GM19025 (cell line): ENCODE data around the gene CAMSAP1.

ENCODE experiments used
- ATAC-seq: cut with Tn5 transposase; IDR thresholded peaks from one replicate; pipeline ENCODE4 v1.9.1; 2021; ENCODE audit warnings: mild to moderate bottlenecking, low read depth, moderate library complexity; ENCODE audit not compliant: unreplicated experiment

CAMSAP1 gene

DNA sequence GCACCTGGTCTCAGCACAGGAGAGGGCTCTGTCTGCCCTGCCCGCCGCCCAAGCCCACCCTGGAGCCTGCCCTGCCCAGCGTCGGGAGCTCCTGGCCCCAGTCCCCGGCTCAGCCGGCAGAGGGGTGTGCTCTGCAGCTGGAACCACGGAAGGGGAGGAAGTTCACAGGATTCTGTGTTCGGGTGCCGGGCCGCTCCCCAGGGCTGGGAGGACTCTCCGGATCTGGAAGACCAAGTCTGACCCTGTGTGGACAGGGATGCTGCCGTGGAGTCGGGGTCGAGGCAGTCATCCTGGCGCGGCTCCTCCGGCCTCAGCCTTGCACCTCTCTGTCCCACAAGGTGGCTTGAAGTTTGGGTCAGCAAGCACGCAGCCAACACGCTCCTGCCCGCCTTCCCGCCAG lies 126.7 kb downstream of the CAMSAP1 start:
- no peak for ATAC-seq

DNA sequence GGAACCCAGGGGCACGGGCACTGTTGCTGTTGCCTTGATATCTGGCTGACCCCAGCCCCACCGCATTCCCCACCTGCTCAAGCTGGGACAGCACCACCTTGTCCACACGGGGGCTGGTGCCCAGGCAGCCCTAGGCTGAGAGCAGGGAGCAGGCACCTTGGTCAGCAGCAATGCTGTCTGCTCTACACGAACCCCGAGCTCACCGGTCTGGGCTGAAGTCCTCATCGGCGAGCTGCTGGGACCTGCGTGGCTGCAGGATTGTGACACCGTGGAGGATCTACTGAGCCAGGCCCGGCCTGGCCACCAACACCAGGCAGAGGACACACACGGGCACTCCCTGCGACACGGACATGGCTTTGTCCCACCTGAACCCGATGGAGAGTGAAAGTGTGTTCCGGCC lies 127.3 kb downstream of the CAMSAP1 start:
- no peak for ATAC-seq

DNA sequence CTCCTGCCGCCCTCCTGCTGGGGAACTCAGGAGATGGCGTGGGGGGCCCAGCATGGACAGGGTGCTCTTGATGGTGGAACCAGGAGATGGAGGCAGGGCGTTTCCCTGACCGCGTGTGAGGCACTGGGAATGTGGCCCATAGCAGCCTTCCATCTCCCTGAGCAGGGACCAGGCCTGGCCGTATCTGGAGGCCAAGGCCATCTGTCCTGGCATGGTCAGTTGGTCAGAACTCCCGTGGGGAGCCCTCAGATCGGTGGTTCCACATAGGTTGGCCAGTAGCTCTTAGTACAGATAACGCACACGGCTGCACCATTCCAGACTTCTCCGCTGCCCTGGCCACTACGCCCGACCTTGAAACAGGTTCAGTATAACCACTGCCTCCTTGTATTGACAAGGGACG lies 127.8 kb downstream of the CAMSAP1 start:
- ATAC-seq: no peak

DNA sequence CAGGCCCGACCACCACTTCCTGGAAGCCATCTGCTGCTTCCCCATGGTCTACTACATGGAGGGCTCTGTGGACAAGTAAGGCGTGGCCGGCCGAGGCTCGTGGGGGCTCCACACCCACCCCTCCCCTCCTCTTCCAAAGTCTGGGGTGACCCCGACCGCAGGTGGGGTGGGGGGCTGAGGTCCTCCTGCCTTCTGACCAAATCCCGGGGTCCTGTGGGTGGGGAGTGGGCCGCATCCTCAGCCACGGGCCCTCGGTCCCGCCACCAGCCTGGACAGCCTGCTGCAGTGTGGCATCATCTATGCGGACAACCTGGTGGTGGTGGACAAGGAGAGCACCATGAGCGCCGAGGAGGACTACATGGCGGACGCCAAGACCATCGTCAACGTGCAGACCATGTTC lies 128.9 kb downstream of the CAMSAP1 start:
- ATAC-seq: no peak

DNA sequence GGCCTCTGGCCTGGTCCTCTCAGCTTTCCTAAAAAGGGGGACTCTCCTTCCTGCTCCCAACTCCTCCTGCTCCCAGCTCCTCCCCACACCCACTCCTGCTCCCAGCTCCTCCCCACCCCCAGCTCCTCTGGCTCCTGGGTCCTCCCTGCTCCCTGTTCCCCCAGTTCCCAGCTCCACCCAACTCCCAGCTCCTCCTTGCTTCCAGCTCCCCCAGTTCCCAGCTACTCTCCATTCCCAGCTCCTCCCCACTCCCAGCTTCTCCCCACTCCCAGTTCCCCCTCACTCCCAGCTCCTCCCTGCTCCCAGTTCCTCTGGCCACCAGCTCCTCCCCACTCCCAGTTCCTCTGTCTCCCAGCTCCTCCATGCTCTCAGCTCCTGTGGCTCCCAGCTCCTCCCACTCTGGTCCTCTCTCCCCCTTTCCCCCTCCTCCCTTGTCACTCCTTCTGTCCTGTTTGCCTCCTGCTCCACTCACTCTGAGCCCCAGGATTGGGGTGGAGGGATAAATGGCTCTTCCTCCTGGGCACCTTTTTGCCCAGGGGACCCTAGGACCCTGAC lies 129.6 kb downstream of the CAMSAP1 start:
- ATAC-seq: no peak

DNA sequence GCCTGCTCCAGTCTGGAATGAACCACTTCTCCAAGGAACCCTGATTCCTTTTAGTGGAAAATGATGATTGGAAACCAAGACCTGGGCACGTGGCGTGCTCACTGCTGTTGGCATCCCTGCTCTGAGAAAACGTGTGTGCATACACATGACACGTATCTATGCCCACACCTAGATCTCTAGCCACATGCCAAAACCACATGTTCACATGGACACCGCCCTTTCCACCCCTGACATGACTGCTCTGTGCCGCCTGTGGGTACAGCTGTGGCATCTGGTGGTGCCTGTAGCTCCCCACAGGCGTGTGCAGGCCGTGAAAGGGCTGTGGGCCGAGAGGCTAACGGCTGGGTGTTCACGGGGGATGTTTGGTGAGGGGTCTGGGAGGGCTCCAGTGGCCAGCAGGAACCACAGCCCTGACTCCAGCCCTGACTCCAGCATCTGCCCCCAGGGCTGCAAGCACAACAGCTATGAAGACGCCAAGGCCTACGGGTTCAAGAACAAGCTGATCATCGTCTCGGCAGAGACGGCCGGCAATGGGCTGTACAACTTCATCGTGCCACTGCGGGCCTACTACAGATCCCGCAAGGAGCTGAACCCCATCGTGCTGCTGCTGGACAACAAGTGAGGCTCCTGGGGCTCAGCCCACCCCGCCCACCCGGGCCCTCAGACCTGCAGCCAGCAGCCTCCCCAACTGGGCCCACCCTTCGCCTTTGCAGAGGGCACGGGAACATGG lies 130.3 kb downstream of the CAMSAP1 start:
- ATAC-seq: no peak

DNA sequence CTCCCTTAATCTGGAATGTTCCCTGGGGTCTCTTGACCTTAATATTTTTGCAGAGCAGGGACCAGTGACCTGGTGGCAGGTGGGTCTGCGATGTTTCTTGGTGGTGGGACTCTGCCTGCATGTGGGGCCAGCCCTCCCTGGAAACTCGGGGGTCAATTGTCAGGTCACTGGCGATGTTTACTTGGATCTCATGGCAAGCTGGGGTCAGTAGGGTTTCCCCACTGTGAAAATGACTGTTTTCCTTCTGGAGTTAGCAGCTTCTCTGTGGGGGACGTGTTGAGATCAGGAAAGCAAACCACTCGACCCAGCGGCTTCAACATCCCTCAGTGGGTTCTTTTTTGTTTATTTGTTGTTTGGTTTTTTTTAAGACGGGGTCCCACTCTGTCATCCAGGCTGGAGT lies 131.4 kb downstream of the CAMSAP1 start:
- ATAC-seq: no peak

DNA sequence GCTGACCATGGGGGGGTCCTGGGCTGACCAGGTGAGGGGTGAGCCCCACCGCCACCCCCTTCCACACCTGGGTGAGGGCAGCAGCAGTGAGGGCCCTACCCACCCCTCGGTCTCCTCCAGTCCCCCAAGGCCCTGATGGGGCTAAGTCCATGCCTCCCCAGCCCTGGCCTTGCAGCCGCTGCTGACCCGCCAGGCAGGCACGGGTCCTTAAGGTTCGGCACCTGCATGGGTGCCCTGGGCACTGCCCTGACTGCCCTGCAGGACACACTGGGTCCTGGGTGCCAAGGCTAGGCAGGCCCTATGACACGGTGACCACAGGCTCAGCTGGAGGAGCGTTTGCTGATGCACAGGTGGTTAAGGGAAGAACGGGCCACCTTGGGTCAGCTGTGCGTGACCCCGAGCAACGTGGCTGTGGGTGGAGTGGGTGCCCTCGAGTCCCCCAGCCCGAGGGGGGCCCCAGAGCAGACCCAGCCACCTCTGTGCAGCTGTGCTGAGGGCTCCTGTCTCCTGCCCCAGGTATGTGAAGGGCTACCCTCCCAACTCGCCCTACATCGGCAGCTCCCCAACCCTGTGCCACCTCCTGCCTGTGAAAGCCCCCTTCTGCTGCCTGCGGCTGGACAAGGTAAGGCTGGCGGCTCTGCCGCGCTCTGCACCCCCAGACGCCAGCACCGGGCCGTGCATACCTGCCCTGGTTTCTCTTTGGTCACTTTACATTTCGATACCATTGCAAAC lies 132.4 kb downstream of the CAMSAP1 start:
- ATAC-seq: no peak

DNA sequence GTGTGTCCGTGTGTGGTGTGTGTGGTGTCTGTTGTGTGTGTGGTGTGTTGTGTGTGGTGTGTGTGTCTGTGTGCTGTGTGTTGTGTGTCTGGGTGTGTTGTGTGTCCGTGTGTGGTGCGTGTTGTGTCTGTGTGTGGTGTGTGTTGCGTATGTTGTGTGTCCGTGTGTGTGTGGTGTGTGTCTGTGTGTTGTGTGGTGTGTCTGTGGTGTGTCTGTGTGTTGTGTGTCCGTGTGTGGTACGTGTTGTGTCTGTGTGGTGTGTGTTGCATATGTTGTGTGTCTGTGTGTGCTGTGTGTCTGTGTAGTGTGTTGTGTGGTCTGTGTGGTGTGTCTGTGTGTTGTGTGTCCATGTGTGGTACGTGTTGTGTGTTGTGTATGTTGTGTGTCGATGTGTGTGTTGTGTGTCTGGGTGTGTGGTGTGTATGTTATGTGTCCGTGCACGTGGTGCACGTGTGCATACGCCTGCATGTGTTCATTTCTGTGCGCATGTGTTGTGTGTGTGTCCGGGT lies 133.1 kb downstream of the CAMSAP1 start:
- no peak for ATAC-seq

DNA sequence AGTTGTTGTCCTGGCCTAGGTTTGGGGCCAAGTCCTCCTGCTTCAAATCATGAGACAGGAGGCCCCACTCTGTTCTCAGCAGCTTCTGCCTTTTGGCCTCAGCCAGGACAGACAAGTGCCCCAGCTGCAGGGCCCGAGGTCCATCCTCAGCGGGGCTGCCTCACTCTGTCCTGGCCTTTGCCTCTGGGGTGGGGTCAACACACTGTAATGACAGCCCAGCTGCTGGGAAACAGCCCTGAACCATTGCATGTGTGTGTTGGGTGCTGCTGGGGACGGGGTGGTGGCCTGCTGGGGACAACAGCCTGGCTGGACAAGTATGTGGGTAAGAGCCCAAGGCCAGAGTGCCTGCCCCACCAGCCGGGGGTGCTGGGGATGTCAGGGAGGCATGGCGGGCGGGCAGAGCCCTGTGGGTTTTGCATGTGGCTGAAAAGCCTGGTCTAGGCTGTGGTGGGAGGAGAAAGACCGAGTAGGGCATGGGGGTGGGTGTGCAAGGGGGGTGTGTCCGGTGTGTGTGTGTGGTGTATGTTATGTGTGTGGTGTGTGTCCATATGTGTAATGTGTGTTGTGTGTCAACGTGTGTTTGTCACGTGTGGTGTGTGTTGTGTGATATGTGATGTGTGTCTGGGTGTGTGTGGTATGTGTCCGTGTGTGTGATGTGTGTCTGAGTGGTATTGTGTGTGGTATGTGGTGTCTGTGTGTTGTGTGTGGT lies 133.7 kb downstream of the CAMSAP1 start:
- no peak for ATAC-seq

DNA sequence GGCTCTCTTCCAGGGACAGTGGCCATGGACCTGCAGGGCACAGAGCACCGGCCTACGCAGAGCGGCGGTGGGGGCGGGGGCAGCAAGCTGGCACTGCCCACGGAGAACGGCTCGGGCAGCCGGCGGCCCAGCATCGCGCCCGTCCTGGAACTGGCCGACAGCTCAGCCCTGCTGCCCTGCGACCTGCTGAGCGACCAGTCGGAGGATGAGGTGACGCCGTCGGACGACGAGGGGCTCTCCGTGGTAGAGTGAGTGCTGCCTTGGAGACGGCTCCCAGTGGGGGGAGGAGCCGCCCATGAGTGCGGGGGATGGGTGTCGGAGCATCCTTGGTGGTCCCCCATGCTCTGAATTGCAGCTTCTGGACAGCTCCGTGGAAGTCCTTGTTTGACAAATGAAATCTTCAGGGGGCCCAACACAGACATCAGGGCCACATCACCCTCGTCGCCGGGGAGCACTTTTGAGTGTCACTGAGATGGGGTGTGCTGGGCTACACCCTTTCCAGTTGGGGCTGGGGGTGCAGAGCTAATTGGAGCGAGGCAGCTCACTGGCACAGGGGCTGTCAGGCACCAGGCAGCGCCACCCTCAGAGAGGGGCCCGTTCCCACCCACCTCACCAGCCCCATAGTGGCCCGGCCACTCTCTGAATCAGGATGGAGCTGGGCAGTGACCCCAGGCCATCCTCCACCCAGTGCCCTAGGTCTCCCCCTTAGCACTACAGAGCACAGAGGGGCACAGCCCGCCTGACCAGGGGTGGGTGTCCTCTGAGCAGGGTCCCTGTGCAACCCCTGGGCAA lies 134.4 kb downstream of the CAMSAP1 start:
- ATAC-seq: no peak

DNA sequence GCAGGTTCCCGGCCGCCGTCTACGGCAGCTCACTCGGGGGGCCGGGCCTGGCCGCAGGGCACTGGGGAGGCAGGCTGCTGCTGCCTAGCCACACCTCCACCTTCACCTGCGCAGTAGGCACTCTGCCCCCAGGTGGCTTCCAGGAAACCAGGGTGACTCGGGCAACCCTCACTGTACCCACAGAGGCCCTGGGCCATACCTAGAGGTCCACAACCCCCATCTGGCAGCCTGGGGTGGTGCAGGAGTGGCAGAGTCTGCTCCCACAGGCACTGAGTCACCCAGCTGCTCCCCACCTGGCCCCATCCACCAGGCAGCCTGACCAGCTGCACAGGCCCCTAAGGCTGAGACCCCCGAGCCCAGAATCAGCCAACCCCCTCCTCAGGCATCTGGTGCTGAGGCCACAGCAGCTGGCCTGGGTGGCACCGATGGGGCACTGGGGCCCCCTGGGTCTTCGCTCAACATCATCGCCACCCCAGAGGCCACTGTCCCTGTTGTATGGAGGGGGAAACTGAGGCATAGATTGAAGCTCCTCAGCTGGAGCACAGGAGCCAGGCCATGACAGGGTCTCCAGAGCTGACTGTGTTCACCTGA lies 135.2 kb downstream of the CAMSAP1 start:
- no peak for ATAC-seq

DNA sequence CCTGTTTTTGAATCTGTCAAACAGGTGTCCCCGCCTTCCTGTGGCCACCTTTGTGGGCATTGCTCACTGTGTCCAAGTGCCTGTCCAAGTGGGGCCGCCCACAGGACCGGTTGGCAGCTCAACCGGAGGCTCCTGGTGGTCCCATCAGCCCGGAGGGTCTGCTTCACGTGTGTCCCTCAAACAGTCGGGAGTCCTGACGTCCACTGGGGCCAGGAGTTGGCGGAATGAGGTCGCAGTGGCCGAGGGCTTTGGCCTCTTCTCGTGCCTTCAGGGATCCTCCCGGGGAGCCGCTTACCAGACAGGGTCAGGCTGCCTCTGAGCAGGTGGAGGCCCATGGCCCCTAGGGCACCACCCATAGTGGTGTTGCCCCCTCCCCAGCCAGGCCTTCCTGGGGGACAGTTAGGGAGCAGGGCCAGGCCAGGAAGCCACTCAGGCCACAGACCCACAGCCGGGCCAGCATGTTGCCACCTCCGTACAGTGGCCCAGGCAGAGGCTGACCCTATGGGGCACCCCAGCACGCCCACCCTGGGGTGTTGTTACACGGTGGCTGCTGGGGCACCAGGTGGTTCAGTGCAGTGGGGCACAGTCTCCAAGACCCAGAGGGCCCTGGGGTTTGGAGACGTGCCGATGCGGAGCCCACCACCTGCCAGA lies 135.8 kb downstream of the CAMSAP1 start:
- no peak for ATAC-seq

DNA sequence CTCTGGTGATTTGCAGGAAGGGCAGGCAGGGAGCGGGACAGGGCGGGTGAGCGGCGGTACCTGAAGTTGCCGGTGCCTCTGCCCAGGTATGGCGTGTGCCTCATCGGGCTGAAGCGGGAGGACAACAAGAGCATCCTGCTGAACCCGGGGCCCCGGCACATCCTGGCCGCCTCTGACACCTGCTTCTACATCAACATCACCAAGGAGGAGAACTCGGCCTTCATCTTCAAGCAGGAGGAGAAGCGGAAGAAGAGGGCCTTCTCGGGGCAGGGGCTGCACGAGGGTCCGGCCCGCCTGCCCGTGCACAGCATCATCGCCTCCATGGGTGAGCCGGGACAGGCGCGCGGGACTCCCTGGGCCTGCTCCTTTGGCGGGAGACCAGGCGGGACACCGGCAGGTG lies 136.6 kb downstream of the CAMSAP1 start:
- ATAC-seq: no peak

DNA sequence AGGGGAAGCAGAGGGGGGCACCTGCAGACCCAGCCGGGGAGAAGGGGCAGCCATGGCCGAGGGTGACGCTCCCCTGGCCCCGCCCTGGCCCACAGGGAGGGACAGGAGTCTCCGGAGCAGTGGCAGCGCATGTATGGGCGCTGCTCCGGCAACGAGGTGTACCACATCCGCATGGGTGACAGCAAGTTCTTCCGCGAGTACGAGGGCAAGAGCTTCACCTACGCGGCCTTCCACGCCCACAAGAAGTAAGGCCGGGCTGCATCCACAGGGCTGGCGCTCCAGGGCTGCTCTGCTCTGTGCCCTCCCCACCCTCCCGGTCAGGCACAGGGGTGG lies 137.2 kb downstream of the CAMSAP1 start:
- ATAC-seq: no peak

DNA sequence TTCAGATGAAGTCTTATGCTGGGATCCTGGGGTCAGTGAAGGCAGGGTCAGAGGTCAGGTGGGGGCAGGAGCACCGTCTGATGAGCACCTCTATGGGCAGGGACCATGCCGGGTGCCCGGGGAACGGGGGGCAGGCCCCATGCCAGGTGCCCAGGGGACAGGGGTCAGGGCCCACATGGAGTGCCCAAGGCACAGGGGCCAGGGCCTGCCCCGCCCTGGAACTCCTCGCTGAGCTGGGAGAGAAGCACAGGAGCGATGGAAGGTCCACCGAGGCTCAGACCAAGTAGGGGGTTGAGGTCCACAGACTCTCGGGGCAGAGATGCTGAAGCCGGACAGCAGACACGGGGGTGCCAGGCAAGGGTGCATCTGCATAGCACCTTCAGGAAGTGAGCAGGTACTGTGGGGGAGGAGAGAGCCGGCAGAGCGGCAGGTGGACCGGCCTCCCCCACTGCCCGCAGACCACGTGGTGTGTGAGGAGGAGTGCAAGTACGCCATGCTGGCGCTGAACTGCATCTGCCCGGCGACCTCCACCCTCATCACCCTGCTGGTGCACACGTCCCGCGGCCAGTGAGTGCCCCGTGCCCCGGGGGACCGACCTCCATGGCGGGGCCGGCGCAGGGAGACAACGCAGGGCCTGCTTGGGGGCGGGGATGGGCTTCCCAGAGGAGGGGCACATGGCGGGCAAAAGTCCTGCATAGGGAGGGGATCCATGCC lies 137.7 kb downstream of the CAMSAP1 start:
- ATAC-seq: no peak

DNA sequence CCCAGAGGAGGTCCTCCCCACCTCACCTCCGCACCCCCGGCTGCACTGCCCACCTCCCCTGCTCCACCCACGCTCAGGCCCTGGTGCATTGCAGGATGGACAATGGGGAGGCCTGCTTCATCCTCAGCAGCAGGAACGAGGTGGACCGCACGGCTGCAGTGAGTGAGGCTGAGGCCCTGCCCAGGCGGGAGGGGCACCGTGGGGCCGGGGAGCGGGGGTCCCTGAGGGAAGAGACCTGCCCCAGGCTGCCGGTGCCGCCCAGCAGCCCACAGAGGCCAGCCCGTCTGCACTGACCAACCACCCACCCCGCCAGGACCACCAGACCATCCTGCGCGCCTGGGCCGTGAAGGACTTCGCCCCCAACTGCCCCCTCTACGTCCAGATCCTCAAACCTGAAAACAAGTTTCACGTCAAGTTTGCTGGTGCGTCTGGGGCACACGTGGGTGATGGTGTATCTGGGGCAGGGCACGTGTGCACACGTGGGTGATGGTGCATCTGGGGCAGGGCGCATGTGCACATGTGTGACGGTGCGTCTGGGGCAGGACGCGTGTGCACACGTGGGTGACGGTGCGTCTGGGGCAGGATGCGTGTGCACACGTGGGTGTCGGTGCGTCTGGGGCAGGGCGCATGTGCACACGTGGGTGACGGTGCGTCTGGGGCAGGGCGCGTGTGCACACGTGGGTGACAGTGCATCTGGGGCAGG lies 138.7 kb downstream of the CAMSAP1 start:
- no peak for ATAC-seq

DNA sequence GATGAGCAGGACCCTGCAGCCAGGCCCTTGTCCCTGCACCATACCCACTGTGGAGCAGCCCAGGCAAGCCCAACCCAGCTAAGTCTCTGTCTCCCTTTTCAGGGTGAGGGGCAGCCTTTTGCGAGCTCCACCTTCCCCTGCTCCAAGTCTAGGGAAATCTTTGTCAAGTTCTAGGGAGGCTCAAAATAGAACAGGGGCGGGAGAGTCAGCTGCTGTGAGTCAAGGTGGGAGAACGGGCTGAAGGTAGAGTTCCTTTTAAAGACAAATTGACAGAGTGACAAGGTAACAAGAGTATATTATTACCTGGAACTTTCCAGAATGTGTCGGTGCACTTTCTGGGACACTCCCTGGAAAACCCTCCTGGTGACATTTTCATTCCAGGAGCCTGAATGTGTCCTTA lies 140.6 kb downstream of the CAMSAP1 start:
- no peak for ATAC-seq
